GM23248 (cell line): ENCODE results near the gene FSTL4.

Experiments used
- EZH2 ChIP-seq: fragments of 200-600 bp; sonication (generic); IDR thresholded peaks from 2 replicates; pipeline ENCODE4 v1.6.1; 2018; ENCODE audit warnings: antibody characterized with exemption, mild to moderate bottlenecking; ENCODE audit not compliant: insufficient read depth, poor library complexity, severe bottlenecking
- EZH2phosphoT487 ChIP-seq: fragments of 200-600 bp; sonication (generic); IDR thresholded peaks from 2 replicates; pipeline ENCODE4 v1.6.1; 2018; ENCODE audit warnings: antibody characterized with exemption, moderate library complexity, mild to moderate bottlenecking, low read depth; ENCODE audit not compliant: insufficient read depth

DNA sequence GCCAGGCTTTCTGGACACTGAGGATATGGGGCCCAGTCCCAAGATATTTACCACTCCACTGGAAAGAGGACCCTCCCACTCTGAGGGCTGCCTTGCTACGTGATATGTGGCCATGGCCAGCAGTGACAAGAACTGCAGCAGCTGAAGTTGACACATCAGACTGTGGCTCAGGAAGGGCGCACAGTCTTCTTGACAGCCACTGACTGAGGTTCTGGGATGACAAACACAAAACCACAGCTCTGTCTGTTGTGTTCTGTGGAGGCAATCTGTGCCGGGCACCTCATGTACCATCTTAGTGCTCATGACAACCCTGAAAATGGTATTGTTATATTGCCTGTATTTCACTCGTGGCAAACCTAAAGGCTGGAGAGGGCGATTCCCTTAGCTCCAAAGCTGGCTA, 16.9 kb downstream of the FSTL4 start:
- TF ChIP-seq EZH2 = no peak
- TF ChIP-seq EZH2phosphoT487 = no peak
